Kidney (tissue), 14 donors: ENCODE data around the gene LRP6. TPM values are rescaled to one million over a fixed set of nuclear protein-coding genes. Genes with fewer than 3 reads are reported as not detected.

Experiments
- DNase-seq, 5 donors: peaks; one replicate each; pipeline ENCODE4 v3.0.0-alpha.2; 2013 to 2020
- FAIRE-seq: peaks from 2 replicates; lab custom pipeline; 2012; peaks lifted over from hg19 to GRCh38; lab: Jason Lieb, UNC
- H3K27ac ChIP-seq, 2 donors: one replicate each; pipeline ENCODE4 v1.7.0; 2013; ENCODE audit warnings: low read depth in 2 of 2, low read length in 2 of 2, inconsistent platforms in 1 of 2
- H3K27me3 ChIP-seq: one replicate; pipeline ENCODE4 v1.7.1; 2013; ENCODE audit warnings: low read length, inconsistent platforms; ENCODE audit not compliant: control insufficient read depth, insufficient read depth
- H3K36me3 ChIP-seq, 3 donors: one replicate each; pipeline versions ENCODE4 v1.7.0 to v1.7.1; 2013; ENCODE audit warnings: low read length in 3 of 3, control low read depth in 1 of 3, inconsistent platforms in 1 of 3; ENCODE audit not compliant: insufficient read depth in 3 of 3, control insufficient read depth in 2 of 3
- H3K4me1 ChIP-seq, 3 donors: one replicate each; pipeline versions ENCODE4 v1.7.0 to v1.7.1; 2013; ENCODE audit warnings: low read length in 3 of 3, inconsistent platforms in 1 of 3, low read depth in 1 of 3; ENCODE audit not compliant: control insufficient read depth in 2 of 3, insufficient read depth in 2 of 3
- H3K4me3 ChIP-seq, 3 donors: one replicate each; pipeline versions ENCODE4 v1.7.0 to v1.8.1; 2013; ENCODE audit warnings: low read length in 3 of 3, control low read depth in 1 of 3, inconsistent platforms in 1 of 3
- H3K9ac ChIP-seq, 3 donors: one replicate each; pipeline versions ENCODE4 v1.7.0 to v1.7.1; 2013; ENCODE audit warnings: low read length in 3 of 3, control low read depth in 1 of 3, inconsistent platforms in 1 of 3
- H3K9me3 ChIP-seq, 3 donors: one replicate each; pipeline versions ENCODE4 v1.7.0 to v1.7.1; 2013; ENCODE audit warnings: low read length in 3 of 3, control low read depth in 1 of 3, inconsistent platforms in 1 of 3; ENCODE audit not compliant: control insufficient read depth in 2 of 3, insufficient read depth in 1 of 3
- CTCF ChIP-seq: IDR thresholded peaks from 3 replicates; pipeline ENCODE4 v1.5.1; 2012; ENCODE audit warnings: mild to moderate bottlenecking, moderate library complexity, borderline replicate concordance; ENCODE audit not compliant: insufficient read depth; ENCODE audit errors: extremely low read depth
- intact Hi-C: fragments of 100-400 bp; cut with DNase I; formaldehyde crosslinking; loops from one replicate; pipeline ENCODE4 v1.11.1; 2022
- polyA plus RNA-seq: library from polyadenylated mRNA; stranded (reverse); fragments of 350-450 nt; fragmentation: Illumina TruSeq; extraction: RNeasy Lipid Tissue Mini Kit (QIAGEN cat#74804); gene quantifications from one replicate; pipeline ENCODE4 v1.2.3, GENCODE V29; 2014; ENCODE audit warnings: low read depth, low replicate concordance; ENCODE audit not compliant: insufficient read depth
- total RNA-seq: library from RNA; stranded (reverse); fragmentation: NEBNext Ultra II Directional; extraction: Animal tissue kit (Norgen Biotek cat#: 25700); gene quantifications from one replicate; pipeline ENCODE4 v1.2.1, GENCODE V29; 2021
- donor health status: control.
- donor health status: control.
- donor health status: control.
- donor health status: control.
- donor health status: control.
- donor health status: DM: yes; HTN: yes; CAD: no.
- donor health status: Normal renal cell carcinoma (clear cell type).

Gene LRP6
- total and polyA plus RNA-seq, 2 donors from 2014 or later, result 7.5 to 44.1 TPM

GRCh38 chr12:12297201-12297830 is 30.5 kb upstream of the LRP6 start:
- no peak for DNase-seq
- no peaks in the 10 kb centered on the region for H3K36me3 ChIP-seq
- TF ChIP-seq CTCF, result no peak

GRCh38 chr12:12294215-12295005 is 27.6 kb upstream of the LRP6 start:
- no peak for TF ChIP-seq CTCF
- no peak overlapping the region for H3K27ac ChIP-seq
- no peak for FAIRE-seq

More at GRCh38 chr12:12297201-12297830, 30.5 kb upstream of the LRP6 start:
- Histone ChIP-seq H3K4me3 (no peak overlapping the region), H3K27ac (no peak overlapping the region), H3K27me3 (no peaks in the 10 kb centered on the region), H3K4me1 (no peaks in the 10 kb centered on the region), H3K9ac (no peak overlapping the region), H3K9me3 (no peaks in the 10 kb centered on the region)
- no peak for FAIRE-seq
- intact Hi-C loops, result no loop called here

DNA sequence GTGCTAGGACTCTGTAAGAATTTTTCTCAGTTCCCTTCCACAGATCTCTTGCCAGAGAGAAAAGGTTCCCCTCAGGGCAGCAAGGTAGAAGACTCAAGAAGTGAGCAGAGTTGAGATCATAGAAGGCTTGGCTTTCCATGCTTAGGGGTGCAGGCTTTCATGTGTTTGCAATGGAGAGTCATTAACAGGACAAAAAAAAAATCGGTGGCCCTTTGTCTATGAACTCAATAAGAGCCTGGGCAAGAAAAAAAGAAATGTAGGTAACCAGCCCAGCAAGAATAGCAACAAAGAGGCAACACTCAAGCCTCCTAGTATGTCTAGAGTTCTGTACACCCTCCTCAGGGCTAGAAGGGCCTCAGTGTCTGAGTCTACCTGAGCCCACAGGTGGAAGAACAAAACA is 23.4 kb upstream of the LRP6 start:
- Histone ChIP-seq H3K4me1 (no peaks in the 10 kb centered on the region), H3K36me3 (no peaks in the 10 kb centered on the region), H3K27me3 (no peaks in the 10 kb centered on the region), H3K27ac (no peak overlapping the region), H3K4me3 (no peak overlapping the region), H3K9ac (no peak overlapping the region), H3K9me3 (no peaks in the 10 kb centered on the region)
- DNase-seq (no peak), FAIRE-seq (no peak)
- intact Hi-C loops, result no loop called here
- TF ChIP-seq CTCF, result no peak

More at GRCh38 chr12:12294215-12295005, 27.6 kb upstream of the LRP6 start:
- Histone ChIP-seq H3K4me1 (no peaks in the 10 kb centered on the region), H3K27me3 (no peaks in the 10 kb centered on the region), H3K9ac (no peak overlapping the region), H3K4me3 (no peak overlapping the region), H3K9me3 (no peaks in the 10 kb centered on the region), H3K36me3 (no peaks in the 10 kb centered on the region)
- intact Hi-C loops, result no loop called here
- DNase-seq, result peak in 2 of 5 donors; percentile 26 to 27
